Natural killer cell (primary cell): ENCODE results near the gene CENPT. TPM values are rescaled to one million over a fixed set of nuclear protein-coding genes. Genes with fewer than 3 reads are reported as not detected.
"Not testable (repeated sequence)": the region's sequence is repeated elsewhere in the genome, so short reads cannot be mapped to it uniquely, and the experiment has no call there.

Experiments
- ATAC-seq, 3 donors: fragments of 150-1000 bp in 2 of 3; fragments of 200-7000 bp in 1 of 3; cut with Tn5 transposase; 1 replicate in 1 of 3; 2 replicates in 2 of 3; pipeline ENCODE4 v1.10.0; 2021; ENCODE audit warnings: mild to moderate bottlenecking in 2 of 3, moderate library complexity in 2 of 3
- DNase-seq, 2 donors: peaks; one replicate each; pipeline versions ENCODE4 v3.0.0 to v3.0.0-alpha.2; 2013 to 2021; ENCODE audit warnings: mixed read lengths in 1 of 2
- H3K27ac ChIP-seq: one replicate; pipeline ENCODE4 v1.5.1; 2013; ENCODE audit warnings: mild to moderate bottlenecking, low read length
- H3K27me3 ChIP-seq: one replicate; pipeline ENCODE4 v1.6.1; 2013; ENCODE audit warnings: low read length; ENCODE audit not compliant: control insufficient read depth, insufficient read depth
- H3K36me3 ChIP-seq: one replicate; pipeline ENCODE4 v1.6.1; 2013; ENCODE audit warnings: low read length; ENCODE audit not compliant: control insufficient read depth, insufficient read depth
- H3K4me1 ChIP-seq: one replicate; pipeline ENCODE4 v1.6.1; 2013; ENCODE audit warnings: low read length; ENCODE audit not compliant: control insufficient read depth, insufficient read depth
- H3K4me3 ChIP-seq: one replicate; pipeline ENCODE4 v1.5.1; 2013; ENCODE audit warnings: low read length
- H3K9me3 ChIP-seq: one replicate; pipeline ENCODE4 v1.6.1; 2013; ENCODE audit warnings: low read length; ENCODE audit not compliant: control insufficient read depth, insufficient read depth
- H3K27ac Mint-ChIP-seq, 2 donors: one replicate each; pipeline ENCODE4 v1.8.0; 2022; ENCODE audit warnings: mild to moderate bottlenecking in 2 of 2, mixed read lengths in 2 of 2, moderate library complexity in 1 of 2
- H3K27me3 Mint-ChIP-seq, 2 donors: one replicate each; pipeline ENCODE4 v1.8.0; 2022; ENCODE audit warnings: low read depth in 2 of 2, mixed read lengths in 2 of 2
- H3K36me3 Mint-ChIP-seq: one replicate; pipeline ENCODE4 v1.8.0; 2022; ENCODE audit warnings: mixed read lengths
- H3K4me1 Mint-ChIP-seq, 2 donors: one replicate each; pipeline ENCODE4 v1.8.0; 2022; ENCODE audit warnings: mixed read lengths in 2 of 2
- H3K4me3 Mint-ChIP-seq: one replicate; pipeline ENCODE4 v1.8.0; 2022; ENCODE audit warnings: mild to moderate bottlenecking, moderate library complexity, mixed read lengths
- H3K9me3 Mint-ChIP-seq, 2 donors: one replicate each; pipeline ENCODE4 v1.8.0; 2022; ENCODE audit warnings: mixed read lengths in 2 of 2
- CTCF ChIP-seq: fragments of 200-600 bp; IDR thresholded peaks from one replicate; pipeline ENCODE4 v1.8.0; 2022; ENCODE audit warnings: antibody characterized with exemption
- WGBS: methylation state at CpG from one replicate; pipeline ENCODE4 v1.1.7; 2013; ENCODE audit warnings: missing lambda C conversion rate; ENCODE audit not compliant: insufficient coverage; 5-methylcytosine and 5-hydroxymethylcytosine counted together
- intact Hi-C: fragments of 100-400 bp; cut with micrococcal nuclease; formaldehyde crosslinking; loops from one replicate; pipeline ENCODE4 v1.14.2; 2022
- total RNA-seq, 4 donors: library from RNA; stranded (reverse); fragments of 120-200 nt in 1 of 4; gene quantifications; one replicate each; pipeline versions ENCODE4 v1.2.3 to v1.2.4, GENCODE V29; 2013 to 2022

Gene CENPT
- total RNA-seq, 3 donors from 2014 or later (not counting 1 experiment from before 2014, with no cell fraction given): 68.6 to 81.3 (median 78.9) TPM

- DNase-seq (peak; percentile 92 to 98), ATAC-seq (peak; percentile 63 to 83 (median 67))
- Mint-ChIP-seq H3K4me1 (peaks cover 33 to 34% of the 10 kb centered on the region in 2 donors), H3K9me3 (no peaks in the 10 kb centered on the region), H3K27ac (peak within 1 kb of the TSS; percentile 89 to 93), H3K27me3 (no peaks in the 10 kb centered on the region), H3K4me3 (peak within 1 kb of the TSS; percentile 94), H3K36me3 (no peaks in the 10 kb centered on the region)
- Histone ChIP-seq H3K9me3 (no peaks in the 10 kb centered on the region), H3K4me3 (peak within 1 kb of the TSS; percentile 88), H3K27ac (peak within 1 kb of the TSS; percentile 96), H3K27me3 (no peaks in the 10 kb centered on the region), H3K4me1 (peaks cover 45% of the 10 kb centered on the region), H3K36me3 (peaks cover 3% of the 10 kb centered on the region)
- peak; percentile 80 for TF ChIP-seq CTCF
- intact Hi-C loops: loop anchor here (1.0 to 5.0 kb wide), 3 partner anchors 9 to 95 kb away; partner anchors contain the start of genes PSMB10, RANBP10 and TSNAXIP1
- WGBS: under 1% methylated on average over 83 of the region's 83 CpGs
Observed at GRCh38 chr16:67841816-67842508, 5.5 kb downstream of the CENPT start, which contains the start of gene THAP11. Gene THAP11, plus strand, starts transcription at chr16:67842320. Its CDS starts 235 bp downstream, at chr16:67842555.

GRCh38 chr16:67841198-67841815, 6.2 kb downstream of the CENPT start:
- H3K27me3 Mint-ChIP-seq: no peaks in the 10 kb centered on the region
- peaks cover 33 to 34% of the 10 kb centered on the region in 2 donors for H3K4me1 Mint-ChIP-seq
- 74% methylated on average over 17 of the region's 17 CpGs for WGBS
- no peaks in the 10 kb centered on the region for H3K36me3 Mint-ChIP-seq
- H3K27ac ChIP-seq: peak overlapping the region; percentile 96
- no peaks in the 10 kb centered on the region for H3K27me3 ChIP-seq
- ATAC-seq: no peak
- no peak overlapping the region for H3K4me3 ChIP-seq
- no peak for TF ChIP-seq CTCF
- no peaks in the 10 kb centered on the region for H3K9me3 Mint-ChIP-seq
- no peak for DNase-seq
- H3K9me3 ChIP-seq: no peaks in the 10 kb centered on the region
- H3K4me3 Mint-ChIP-seq: peak overlapping the region; percentile 89
- peak overlapping the region; percentile 89 to 93 for H3K27ac Mint-ChIP-seq
- H3K4me1 ChIP-seq: peaks cover 44% of the 10 kb centered on the region
- H3K36me3 ChIP-seq: peaks cover 3% of the 10 kb centered on the region
- intact Hi-C loops: loop anchor here (5.0 kb wide), 1 partner anchor 96 kb away; the partner anchor contains the start of gene PSMB10

- intact Hi-C loops: no loop called here
- Mint-ChIP-seq H3K27ac (no peak overlapping the region), H3K4me1 (peaks cover 14 to 21% of the 10 kb centered on the region in 2 donors), H3K4me3 (no peak overlapping the region), H3K36me3 (no peaks in the 10 kb centered on the region), H3K27me3 (no peaks in the 10 kb centered on the region), H3K9me3 (no peaks in the 10 kb centered on the region)
- no peaks in the 10 kb centered on the region for H3K36me3 ChIP-seq
- H3K4me3 ChIP-seq: no peak overlapping the region
- H3K27ac ChIP-seq: no peak overlapping the region
- TF ChIP-seq CTCF: no peak
- H3K9me3 ChIP-seq: no peaks in the 10 kb centered on the region
- WGBS: 98% methylated on average over 2 of the region's 2 CpGs
- DNase-seq: no peak
- no peaks in the 10 kb centered on the region for H3K27me3 ChIP-seq
- peaks cover 23% of the 10 kb centered on the region for H3K4me1 ChIP-seq
- no peak for ATAC-seq
Observed at GRCh38 chr16:67837811-67838210, 9.7 kb downstream of the CENPT start.

GRCh38 chr16:67837190-67837589, 10.3 kb downstream of the CENPT start:
- H3K4me3 Mint-ChIP-seq, H3K27me3 ChIP-seq, DNase-seq, ATAC-seq, H3K9me3 Mint-ChIP-seq, H3K27me3 Mint-ChIP-seq, H3K4me3 ChIP-seq, H3K36me3 ChIP-seq, intact Hi-C loops, H3K27ac ChIP-seq, H3K9me3 ChIP-seq, H3K36me3 Mint-ChIP-seq, H3K27ac Mint-ChIP-seq: not testable (repeated sequence)
- 96% methylated on average over 10 of the region's 10 CpGs for WGBS
- peaks cover 21% of the 10 kb centered on the region for H3K4me1 ChIP-seq
- peaks cover 11 to 23% of the 10 kb centered on the region in 2 donors for H3K4me1 Mint-ChIP-seq
